ENCODE data around the gene TENM3. TPM values are rescaled to one million over a fixed set of nuclear protein-coding genes. Genes with fewer than 3 reads are reported as not detected.
A peak's percentile ranks its signal among the peaks of the same experiment; 100 is the strongest.

Gene TENM3
- polyA plus RNA-seq, 1 of the 3 experiments (the other 2 are of a cell fraction), result 10.4 TPM

DNA sequence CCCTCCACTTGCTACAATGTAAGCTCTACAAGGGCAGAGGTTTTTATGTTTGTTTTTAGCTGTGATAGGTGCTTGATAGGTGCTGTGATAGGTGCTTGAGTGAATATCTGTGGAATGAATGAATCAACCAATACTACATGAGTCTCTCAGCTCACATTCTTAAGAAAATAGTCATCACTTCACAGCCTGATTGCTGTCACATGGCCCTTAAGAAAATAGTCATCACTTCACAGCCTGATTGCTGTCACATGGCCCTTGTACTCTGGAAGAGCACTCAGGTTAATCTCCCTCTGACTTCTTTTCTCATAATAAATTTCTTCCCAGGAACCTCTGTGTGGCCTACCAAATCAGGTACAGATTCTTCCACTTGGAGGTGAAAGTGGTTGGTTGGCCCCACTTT is 335.2 kb downstream of the TENM3 start:
- no peak overlapping the region for H3K4me2 ChIP-seq
- ChIA-PET POLR2A (no interaction called here), CTCF (interaction anchor here (0.6 to 1.6 kb wide), 3 partner anchors 17 to 360 kb away, joined by 3 read pairs; no protein-coding TSS in a partner anchor)
- TF ChIP-seq, protein P1, sequence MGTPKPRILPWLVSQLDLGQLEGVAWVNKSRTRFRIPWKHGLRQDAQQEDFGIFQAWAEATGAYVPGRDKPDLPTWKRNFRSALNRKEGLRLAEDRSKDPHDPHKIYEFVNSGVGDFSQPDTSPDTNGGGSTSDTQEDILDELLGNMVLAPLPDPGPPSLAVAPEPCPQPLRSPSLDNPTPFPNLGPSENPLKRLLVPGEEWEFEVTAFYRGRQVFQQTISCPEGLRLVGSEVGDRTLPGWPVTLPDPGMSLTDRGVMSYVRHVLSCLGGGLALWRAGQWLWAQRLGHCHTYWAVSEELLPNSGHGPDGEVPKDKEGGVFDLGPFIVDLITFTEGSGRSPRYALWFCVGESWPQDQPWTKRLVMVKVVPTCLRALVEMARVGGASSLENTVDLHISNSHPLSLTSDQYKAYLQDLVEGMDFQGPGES (IDR thresholded peaks at IDR 0.05; ENCODE audit: low read depth, low read length), result no peak
- TF ChIP-seq FOXM1 (IDR thresholded peaks at IDR 0.05; ENCODE audit: low read depth) (no peak), RAD21 (IDR thresholded peaks at IDR 0.05; ENCODE audit: low read length) (no peak), YY1 (IDR thresholded peaks at IDR 0.05; ENCODE audit: low read depth) (no peak), TCF12 (IDR thresholded peaks at IDR 0.05) (peak; percentile 46), RCOR1 (IDR thresholded peaks at IDR 0.05; ENCODE audit: low read length) (no peak), RXRA (IDR thresholded peaks at IDR 0.05; ENCODE audit: borderline replicate concordance, low read depth) (no peak), NFIC (IDR thresholded peaks at IDR 0.05; ENCODE audit: borderline replicate concordance) (no peak), GABPA (IDR thresholded peaks at IDR 0.05; ENCODE audit: low read depth) (no peak), TEAD4 (IDR thresholded peaks at IDR 0.05; ENCODE audit: borderline replicate concordance, insufficient read depth) (peak; percentile 30; the same call in 1 of the 2 replicates), JUND (IDR thresholded peaks at IDR 0.05) (peak; percentile 55), MEF2A (IDR thresholded peaks at IDR 0.05; ENCODE audit: borderline replicate concordance, low read depth) (no peak), FOSL2 (IDR thresholded peaks at IDR 0.05; ENCODE audit: borderline replicate concordance, low read depth) (peak; percentile 62), POLR2AphosphoS5 (IDR thresholded peaks at IDR 0.05; ENCODE audit: low read depth, low read length) (no peak)
- TF ChIP-seq, protein P2, sequence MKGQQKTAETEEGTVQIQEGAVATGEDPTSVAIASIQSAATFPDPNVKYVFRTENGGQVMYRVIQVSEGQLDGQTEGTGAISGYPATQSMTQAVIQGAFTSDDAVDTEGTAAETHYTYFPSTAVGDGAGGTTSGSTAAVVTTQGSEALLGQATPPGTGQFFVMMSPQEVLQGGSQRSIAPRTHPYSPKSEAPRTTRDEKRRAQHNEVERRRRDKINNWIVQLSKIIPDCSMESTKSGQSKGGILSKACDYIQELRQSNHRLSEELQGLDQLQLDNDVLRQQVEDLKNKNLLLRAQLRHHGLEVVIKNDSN (IDR thresholded peaks at IDR 0.05; ENCODE audit: borderline replicate concordance, low read depth), result peak; percentile 81
- TF ChIP-seq, protein P3, sequence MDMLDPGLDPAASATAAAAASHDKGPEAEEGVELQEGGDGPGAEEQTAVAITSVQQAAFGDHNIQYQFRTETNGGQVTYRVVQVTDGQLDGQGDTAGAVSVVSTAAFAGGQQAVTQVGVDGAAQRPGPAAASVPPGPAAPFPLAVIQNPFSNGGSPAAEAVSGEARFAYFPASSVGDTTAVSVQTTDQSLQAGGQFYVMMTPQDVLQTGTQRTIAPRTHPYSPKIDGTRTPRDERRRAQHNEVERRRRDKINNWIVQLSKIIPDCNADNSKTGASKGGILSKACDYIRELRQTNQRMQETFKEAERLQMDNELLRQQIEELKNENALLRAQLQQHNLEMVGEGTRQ (IDR thresholded peaks at IDR 0.05; ENCODE audit: borderline replicate concordance, low read depth, low read length), result no peak
- TF ChIP-seq, protein P4, sequence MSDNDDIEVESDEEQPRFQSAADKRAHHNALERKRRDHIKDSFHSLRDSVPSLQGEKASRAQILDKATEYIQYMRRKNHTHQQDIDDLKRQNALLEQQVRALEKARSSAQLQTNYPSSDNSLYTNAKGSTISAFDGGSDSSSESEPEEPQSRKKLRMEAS (IDR thresholded peaks at IDR 0.05; ENCODE audit: low read depth), result peak; percentile 86
- TF ChIP-seq, protein P5, sequence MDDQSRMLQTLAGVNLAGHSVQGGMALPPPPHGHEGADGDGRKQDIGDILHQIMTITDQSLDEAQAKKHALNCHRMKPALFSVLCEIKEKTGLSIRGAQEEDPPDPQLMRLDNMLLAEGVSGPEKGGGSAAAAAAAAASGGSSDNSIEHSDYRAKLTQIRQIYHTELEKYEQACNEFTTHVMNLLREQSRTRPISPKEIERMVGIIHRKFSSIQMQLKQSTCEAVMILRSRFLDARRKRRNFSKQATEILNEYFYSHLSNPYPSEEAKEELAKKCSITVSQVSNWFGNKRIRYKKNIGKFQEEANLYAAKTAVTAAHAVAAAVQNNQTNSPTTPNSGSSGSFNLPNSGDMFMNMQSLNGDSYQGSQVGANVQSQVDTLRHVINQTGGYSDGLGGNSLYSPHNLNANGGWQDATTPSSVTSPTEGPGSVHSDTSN (IDR thresholded peaks at IDR 0.05), result peak; percentile 66
- H3K9me3 ChIP-seq, result no peaks in the 10 kb centered on the region
- no peaks in the 10 kb centered on the region for H3K79me2 ChIP-seq (ENCODE audit: insufficient read depth)
- H3K27ac ChIP-seq (ENCODE audit: low read depth in 2 of 2, low read length in 1 of 2), result peak overlapping the region in 1 of 2 experiments; percentile 38; a peak in 2 of 4 replicates
- H3K9ac ChIP-seq, result no peak overlapping the region
- H3K9me2 ChIP-seq, result no peaks in the 10 kb centered on the region
- no peak overlapping the region for H3K4me3 ChIP-seq (ENCODE audit: low read depth in 2 of 2, low read length in 1 of 2)
- no peaks in the 10 kb centered on the region for H3F3A ChIP-seq (replicated peaks; ENCODE audit: insufficient read depth)
- H2AFZ ChIP-seq (ENCODE audit: low read depth), result no peak overlapping the region
- DNase-seq, result no peak
- no peaks in the 10 kb centered on the region for H3K36me3 ChIP-seq (replicated peaks in 1 of 2; ENCODE audit: control insufficient read depth in 1 of 2, insufficient read depth in 2 of 2, low read length in 1 of 2)
- H3K4me1 ChIP-seq (ENCODE audit: control insufficient read depth in 1 of 2, insufficient read depth in 2 of 2, low read depth in 1 of 2, low read length in 1 of 2), result peaks cover 20 to 24% of the 10 kb centered on the region in 2 experiments; a peak in 2 of 4 replicates
- H4K20me1 ChIP-seq (ENCODE audit: insufficient read depth), result no peaks in the 10 kb centered on the region
- no peaks in the 10 kb centered on the region for H3K27me3 ChIP-seq (ENCODE audit: insufficient read depth)
